Endometrial microvascular endothelial cells (primary cell): ENCODE data around the gene NELFB. TPM values are rescaled to one million over a fixed set of nuclear protein-coding genes. Genes with fewer than 3 reads are reported as not detected.

Experiments used
- in situ Hi-C: cut with HindIII; loops from 2 replicates; pipeline ENCODE4 v1.10.0; 2017; ENCODE audit warnings: low sequenced_read_pairs, low pct_unique_long_range_greater_than_20kb; ENCODE audit errors: inconsistent ontology term
- total RNA-seq: library from RNA; depleted of rRNA; stranded (reverse); fragments of >200 nt; gene quantifications from one replicate; pipeline ENCODE4 v1.2.3, GENCODE V29; 2015; ENCODE audit errors: inconsistent ontology term

The NELFB gene
- total RNA-seq, 1 donor from 2014 or later = 72.0 TPM

DNA sequence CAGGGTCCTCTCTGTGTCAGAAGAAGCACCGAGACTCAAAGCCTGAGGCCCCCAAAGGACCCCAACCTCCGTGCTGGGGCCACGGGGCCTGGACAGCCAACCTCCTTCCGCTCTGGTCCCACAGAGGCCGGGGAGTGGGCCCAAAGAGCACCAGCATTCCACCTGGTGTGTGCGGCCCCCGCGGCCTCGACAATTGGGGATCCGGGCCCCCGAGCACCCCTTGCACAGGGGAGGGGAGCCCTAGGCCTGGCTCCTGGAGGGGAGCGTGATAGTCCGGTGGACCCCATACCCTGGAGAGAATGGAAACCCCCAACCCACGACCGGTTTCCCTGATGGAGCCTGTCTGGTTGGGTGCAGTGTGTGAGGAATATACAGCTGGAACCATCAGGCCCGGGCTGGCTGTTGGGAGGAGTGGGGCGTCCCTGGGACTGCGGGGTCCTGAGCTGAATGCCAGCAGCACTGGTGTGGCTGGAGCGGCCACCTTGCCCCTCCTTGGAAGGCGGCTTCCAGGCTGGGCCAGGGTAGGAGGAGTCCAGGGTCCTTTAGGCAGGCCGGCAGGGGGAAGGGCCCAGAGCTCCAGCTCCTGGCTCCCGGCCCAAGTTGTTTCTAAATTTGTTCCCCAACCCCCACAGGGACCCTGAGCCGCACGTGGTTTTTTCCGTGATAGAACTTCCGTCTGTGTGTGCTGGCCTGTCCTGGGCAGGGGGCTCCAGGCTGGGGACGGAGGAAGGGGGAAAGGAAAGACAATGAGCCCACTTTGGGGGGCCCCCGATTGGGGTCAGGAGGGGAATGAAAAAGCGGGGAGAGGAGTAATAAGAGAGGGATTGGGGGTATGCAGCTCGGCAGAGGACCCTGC lies 21.6 kb downstream of the NELFB start:
- in situ Hi-C loops = no loop called here

DNA sequence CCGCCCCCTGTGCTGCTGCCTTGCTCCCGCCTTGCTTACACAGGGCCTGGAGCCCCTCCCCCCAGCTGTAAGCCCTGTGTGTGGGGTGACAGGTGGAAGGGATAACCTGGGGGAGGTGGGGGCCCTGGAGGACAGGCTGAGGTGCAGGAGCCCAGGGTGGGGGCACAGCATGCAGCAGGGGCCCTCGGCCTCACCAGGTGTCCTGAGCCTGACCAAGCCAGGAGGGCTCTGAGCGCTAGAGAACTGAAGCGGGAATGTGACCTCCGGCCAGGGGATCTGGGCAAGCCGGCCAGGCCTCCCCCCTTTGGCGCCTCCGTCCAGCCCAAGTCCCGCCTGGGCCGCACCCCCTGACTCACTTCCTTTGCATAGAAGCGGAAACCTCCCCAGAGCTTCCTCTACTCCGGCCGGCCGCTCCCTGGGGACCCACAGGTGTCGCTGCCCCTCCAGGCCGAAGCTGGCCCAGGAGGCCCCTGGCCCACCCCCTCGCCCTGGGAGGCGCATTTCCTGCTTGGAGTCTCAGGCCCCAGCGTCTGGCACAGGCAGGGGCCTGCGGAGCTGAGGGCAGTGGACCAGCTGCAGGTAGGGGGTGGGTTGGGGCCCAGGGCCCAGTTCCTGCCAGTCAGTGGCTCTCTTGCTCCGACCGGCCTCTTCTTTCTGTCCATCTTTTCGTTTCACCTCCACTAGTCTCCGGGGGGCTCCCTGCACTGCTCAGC lies 22.4 kb downstream of the NELFB start, which contains the start of gene TOR4A:
Gene TOR4A, plus strand, starts transcription at position 398 of the 713 bp plus-strand sequence. CDS start 964 bp downstream, outside the sequence.
- in situ Hi-C loops = no loop called here

DNA sequence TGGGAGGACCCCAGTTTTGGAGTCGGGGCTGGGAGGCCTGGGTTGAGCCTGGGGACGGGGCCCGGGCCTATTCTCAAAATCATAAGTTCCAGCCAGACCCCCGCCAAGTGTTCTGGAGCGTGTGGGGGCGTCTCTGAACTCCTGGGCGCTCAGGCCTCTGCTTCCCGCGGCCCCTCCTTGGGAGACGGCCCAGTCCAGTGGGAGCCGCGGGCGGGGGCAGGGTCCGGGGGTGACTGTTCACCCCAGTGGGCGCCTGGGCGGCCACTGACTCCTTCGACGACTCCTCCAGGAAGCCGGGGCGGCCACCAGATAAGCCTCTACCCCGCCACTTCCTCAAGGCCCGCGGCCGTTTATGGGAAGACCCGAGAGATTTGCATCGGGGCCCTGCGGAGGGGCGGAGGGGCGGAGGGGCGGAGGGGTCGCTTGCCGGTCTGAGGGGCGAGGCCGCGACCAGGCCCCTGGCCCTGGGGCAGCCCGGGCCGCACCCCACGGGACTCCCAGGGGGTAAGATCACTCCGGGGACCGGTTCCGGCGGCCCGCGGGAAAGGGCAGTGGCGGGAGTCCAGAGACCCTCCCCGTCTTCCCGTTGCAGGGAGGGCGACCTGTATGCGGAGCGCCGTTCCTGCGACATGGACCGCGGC lies 23.1 kb downstream of the NELFB start:
- in situ Hi-C loops = no loop called here

DNA sequence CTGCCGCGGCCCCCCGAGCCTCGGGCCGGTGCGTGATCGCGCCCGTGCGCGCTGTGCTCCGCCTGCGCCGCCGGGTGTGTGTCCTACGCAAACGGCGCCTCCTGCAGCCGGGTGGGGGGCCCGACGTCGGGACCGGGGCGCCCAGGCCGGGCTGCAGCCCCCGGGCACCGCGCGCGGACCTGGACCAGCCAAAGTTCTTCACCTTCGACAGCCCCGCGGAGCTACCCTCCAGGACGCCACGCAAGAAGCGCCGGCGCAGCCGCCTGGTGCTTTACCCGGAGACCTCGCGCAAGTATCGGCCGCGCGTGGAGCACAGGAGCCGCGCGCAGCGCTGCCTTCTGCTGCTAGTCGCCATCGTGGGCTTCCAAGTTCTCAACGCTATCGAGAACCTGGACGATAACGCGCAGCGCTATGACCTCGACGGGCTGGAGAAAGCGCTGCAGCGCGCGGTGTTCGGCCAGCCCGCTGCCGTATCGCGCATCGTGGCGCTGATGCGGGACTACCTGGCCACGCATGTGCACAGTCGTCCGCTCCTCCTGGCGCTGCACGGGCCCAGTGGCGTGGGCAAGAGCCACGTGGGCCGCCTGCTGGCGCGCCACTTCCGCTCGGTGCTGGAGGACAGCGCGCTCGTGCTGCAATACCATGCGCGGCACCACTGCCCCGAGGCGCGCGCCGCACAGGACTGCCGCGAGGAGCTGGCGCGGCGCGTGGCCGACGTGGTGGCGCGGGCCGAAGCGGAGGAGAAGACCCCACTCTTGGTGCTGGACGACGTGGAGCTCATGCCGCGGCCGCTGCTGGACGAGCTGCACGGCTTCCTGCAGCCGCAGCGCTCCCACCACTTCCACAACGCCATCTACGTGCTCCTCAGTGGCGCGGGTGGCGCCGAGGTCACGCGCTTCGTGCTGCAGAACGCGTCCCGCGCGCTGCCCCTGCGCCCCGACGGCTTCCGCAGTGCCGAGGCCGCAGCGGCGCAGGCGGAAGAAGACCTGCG lies 23.9 kb downstream of the NELFB start:
- in situ Hi-C loops = no loop called here

DNA sequence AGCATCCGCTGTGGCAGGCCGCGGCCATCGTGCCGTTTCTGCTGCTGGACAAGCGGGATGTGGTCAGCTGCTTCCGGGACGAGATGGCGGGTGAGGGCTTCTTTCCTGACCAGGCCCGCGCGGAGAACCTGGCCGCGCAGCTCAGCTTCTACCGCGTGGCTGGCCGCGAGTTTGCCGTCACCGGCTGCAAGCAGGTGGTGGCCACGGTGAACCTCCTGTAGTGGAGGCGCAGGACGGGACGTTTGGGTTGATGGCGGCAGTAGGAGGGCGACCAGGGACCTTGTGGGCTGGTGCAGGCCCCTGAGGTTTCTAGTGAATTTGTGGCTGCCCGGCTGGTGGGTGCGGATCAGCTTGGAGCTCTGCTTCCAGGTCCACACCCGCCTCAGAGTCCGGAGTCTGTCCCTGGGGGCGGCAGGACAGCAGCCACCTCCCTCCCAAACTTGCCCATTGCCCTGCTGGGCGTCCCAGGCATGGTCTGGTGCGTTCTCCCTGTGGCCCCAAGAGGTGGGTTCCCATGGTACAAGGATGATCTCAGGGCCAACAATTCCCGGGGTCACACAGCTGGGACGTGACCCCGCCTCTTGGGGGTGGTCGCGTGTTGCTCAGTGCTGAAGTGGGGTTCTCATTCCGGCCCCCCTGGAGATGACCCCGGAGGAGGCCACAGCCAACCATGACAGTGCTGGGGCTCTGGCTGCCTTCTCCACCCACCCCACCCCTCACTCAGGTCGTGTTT lies 24.8 kb downstream of the NELFB start:
- in situ Hi-C loops = no loop called here

DNA sequence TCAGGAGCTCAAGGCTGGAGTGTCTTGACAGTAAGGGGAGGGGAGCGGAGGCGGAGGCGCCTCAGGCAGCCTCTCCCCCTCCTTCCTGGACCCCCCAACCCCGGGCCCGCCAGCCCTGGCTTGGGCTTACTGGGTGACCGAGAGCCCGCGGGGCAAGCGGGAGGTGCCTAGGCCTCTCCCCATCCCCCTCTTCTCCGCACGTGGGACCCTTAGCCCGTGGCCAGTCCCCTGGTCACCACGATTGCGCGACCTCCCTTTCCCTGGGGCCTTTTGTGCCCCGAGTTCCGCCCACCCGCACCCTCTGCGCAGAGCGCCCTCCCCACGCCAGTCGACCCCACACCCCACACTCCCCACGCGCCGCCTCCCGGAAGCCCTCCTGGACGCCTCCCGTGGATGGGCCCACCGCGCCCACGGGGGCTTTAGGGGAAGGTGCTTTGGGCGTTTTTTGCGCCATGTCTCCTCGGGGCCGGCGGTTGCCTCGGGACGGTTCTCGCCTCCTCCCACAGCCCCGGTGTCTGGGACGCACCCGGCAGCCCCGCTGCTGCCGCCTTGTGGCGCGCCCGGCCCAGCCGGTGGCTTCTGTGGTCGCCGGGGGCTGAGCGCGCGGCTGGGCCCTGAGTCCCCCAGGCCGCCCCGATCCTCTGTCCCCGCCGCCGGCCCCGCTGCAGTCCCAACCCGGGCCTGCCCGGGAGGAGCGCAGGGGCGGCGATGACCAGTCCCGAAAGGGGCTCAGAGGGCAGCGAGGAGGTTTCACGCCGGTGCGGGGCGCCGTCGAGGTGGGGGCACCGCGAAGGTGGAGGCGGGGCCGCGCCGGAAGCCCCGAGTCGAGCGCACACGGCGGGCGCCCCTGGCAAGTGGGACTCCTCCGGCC lies 25.6 kb downstream of the NELFB start:
- in situ Hi-C loops = no loop called here

DNA sequence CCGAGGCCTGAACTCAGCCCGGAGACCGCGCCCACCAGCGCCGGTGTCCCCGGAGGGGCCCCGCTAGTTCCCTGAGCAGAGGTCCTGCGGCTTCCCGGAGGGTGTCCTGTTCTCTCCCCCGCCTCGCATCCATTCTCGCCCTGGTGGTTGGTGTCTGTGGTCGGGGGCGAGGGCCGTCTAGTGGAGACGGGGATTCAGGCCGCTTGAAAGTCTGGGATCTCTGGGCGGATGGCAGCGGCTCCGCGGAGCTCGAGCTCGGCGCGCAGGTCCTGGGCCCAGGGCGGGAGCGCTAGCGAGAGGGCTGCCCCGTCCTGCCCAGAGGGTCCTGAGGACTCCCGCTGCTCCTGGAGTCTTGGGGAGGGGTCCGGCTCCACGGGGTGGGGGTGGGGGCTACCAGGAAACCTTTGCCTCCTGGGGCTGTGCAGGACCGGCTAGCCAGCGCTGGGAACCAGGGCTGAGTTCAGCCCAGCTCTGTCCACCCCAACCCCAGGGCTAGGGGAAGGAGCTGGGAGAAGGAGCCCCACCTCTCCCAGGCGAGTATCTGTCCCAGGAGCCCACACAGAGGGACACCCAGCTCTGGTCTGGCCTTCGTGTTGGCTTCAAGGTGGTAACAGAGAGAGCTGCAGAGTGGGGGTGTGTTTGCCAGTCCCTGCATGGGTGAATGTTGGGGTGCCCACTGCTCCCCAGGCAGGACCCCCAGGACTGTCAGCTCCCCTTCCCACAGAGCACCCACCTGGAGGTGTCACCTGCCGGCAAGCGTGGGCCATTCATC lies 26.4 kb downstream of the NELFB start:
- in situ Hi-C loops = no loop called here

DNA sequence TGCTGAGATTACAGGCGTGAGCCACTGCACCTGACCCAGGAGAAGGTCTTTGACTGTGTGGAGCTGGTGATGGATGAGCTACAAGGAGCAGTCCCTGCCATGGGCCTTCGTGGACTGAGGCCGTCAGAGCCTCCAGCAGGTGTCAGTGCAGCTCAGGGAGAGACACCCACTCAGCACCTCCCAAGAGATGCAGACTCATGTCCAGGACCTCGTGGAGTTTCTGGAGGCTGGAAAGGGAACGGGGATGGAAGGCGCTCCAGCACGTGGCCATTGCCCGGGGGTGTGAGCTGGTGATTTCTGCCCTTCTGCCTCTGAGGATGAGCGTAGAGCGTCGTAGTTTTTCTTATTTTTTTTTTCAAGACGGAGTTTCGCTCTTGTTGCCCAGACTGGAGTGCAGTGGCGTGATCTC lies 31.9 kb downstream of the NELFB start:
- in situ Hi-C loops = no loop called here

DNA sequence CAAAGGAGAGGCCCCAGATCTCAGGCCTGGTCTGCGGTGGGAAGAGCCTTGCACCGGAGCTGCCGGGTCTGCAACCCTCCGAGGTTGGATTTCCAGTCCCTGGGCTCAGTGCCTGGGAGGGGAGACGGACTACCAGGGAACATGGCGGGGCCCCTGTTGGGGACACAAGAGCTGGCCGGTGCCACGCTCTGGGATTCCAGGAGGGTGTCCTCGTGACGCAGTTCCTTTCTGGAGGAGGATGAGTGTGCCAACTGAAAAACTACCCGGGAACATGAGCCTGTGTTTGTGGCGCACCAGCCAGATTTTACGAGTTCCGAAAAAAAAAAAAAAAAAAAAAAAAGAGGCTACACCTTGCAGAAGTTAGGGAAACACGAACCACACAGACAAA lies 38.0 kb downstream of the NELFB start:
- in situ Hi-C loops = no loop called here

DNA sequence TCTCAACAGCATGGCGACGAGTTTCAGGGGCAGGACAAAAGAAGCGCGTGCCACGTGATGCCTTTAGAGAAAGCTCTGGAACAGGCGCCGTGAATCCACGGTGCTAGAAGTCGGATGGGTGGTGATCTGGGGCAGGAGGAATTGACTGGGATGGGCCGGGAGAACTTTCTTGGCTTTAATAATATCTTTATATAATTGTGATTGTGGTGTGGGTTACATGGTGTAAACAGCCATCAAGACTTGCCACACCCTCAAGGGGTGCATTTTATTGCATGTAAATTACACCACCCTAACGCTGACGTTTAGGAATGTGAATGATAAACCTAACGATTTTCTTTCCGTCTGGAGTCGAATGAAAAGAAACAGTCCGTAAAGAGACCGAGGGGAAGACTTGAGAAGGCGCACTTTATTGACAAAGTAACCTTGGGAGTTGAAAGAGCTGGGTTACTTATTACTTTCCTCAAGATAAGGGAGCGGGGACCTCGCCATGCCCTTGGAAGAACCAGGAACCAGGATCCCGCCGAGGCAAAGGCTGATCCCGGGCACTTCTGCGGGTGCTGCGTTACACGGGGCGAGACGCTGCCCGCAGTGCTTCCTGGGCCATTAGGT lies 38.5 kb downstream of the NELFB start:
- in situ Hi-C loops = no loop called here

DNA sequence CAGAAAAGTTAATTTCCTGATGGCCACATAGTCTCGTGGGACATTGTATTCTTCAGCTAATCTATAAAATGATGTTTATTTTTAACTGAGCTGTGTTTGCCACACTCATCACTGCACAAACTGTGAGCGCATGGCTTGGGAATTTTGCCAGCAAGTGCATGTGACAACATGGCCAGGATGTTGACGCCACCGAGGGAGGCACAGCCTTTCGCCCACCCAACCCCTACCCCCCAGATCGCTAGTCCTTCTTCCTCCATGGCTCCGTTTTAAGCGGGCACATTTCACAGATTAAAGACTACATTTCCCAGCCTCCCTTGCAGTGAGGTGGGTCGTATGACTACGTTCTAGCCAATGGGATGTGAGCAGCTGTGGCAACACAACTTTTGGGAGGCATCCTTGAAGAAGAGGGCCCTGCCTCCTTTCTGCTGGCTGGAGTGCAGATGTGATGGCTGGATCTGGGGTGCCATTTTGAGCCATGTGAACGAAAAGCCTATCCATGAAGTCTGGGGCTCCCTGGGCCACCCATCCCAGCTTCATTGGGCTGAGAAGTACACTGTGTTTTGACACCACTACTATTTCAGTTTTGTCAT lies 39.1 kb downstream of the NELFB start:
- in situ Hi-C loops = no loop called here

DNA sequence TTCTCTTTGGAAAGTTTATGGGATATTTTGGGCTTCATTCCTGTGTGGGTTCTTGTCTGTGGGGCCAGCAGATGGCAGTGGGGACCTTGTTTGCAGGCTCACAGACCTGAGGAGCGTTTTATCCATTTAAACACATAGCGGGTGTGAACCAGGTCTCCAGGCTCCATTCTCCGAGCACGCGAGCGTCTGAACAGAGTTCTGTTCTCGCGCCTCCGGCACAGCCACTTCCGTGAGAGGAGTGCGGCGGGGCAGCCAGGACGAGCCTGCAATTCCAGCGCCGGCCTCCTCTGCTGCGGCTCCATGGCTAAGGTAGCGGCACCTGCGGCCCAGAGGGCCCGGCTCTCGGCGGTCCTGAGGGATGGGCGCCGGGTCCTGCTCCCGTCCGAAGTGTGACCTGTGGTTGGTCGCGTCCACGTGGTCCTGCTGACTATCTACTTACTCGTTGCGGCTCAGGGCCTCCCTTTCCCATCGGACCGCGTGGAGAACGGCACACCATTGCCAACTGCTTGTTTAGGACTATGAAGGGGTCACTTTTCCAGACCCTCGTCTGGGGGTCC lies 39.6 kb downstream of the NELFB start:
- in situ Hi-C loops = no loop called here

DNA sequence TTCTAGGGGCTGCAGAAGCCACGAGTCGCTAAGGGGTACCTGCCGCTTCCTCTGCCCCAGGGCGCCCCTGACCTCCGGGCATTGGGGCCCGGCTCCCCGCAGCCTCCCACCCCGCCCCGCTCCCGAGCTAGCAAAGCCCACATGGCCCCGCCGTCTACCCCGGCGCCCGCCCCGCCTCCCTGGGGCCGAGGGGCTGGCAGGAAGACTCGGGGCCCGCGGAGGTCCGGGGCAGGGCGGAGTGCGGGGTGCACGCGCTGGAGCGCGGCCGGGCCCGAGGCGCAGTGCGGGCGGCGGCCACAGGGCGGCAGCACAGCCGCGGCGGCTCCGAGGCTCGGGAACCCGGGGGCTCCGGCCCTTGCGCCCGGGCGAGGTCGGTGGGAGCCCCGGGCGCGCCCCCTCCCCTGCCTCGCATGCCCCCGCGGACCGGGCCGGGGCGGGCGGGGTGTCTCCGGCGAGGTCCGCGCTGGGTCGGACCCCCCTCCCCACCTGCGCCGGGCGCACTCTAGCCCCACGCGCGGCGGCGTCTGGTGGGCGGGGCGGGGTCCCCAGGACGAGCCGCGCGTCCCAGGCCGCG lies 40.2 kb downstream of the NELFB start:
- in situ Hi-C loops = no loop called here

DNA sequence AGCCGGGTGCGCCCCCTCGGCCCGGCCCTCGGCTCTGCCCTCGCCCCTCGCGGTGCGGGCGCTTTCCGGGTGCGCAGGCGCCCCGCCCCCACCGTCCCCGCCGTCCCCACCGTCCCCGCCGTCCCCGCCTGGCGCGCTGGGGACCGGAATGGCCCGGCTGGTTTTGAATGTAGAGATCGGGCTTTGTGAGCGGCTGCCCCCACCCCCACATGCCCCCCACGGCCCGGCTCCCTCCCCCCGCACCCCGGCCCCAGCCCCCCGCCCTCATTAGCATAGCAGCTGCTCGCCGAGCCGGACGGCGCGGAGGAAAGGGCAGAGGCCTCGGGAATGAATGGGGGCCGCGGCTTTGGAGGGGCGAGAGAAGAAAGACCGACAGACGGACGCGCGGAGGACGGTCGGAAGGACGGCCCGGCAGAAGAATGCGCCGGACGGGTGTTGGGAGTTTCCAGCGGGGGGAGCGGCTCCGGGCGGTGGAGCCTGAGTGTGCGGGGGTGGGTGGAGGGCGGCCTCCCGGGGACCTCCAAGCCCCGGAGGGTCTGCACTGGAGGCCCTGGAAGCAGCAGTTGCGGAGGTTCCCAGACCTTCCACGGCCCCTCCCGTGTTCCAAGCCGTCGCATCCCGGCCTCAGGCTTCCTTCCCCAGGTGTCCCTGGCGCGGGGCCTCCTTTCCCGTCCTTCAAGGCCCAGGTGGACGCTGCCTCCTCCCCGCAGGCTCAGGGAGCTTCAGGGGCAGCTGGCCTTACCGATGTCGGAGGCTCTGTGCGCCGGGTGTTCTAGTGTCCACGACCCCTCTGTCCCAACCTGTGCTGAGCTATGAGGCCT lies 40.9 kb downstream of the NELFB start:
- in situ Hi-C loops = no loop called here
